ENCODE measurements around the gene BMAL1. TPM values are rescaled to one million over a fixed set of nuclear protein-coding genes. Genes with fewer than 3 reads are reported as not detected.

BMAL1 gene
- total RNA-seq, 1 experiment from 2014 or later, result 8.3 TPM

GRCh38 chr11:13314676-13315394, 37.2 kb downstream of the BMAL1 start:
- ATAC-seq (no peak), DNase-seq (ENCODE audit: low spot score) (no peak)
- Mint-ChIP-seq H3K27ac (no peak overlapping the region), H3K4me3 (no peak overlapping the region), H3K9me3 (no peaks in the 10 kb centered on the region), H3K4me1 (peaks cover 27% of the 10 kb centered on the region), H3K27me3 (ENCODE audit: low read depth) (no peaks in the 10 kb centered on the region), H3K36me3 (no peaks in the 10 kb centered on the region)
- ChIA-PET CTCF (interaction anchor here (0.7 to 2.9 kb wide), 5 partner anchors 13 to 105 kb away, joined by 3 to 13 read pairs (median 4); no protein-coding TSS in a partner anchor), POLR2A (interaction anchor here (0.5 kb wide), 1 partner anchor 1259 kb away, joined by 3 read pairs; no protein-coding TSS in a partner anchor)
- TF ChIP-seq NFYB (CRISPR knock-in tag; conservative IDR thresholded peaks at IDR 0.05; ENCODE audit: low read depth) (no peak), MXD4 (CRISPR knock-in tag; IDR thresholded peaks at IDR 0.05; ENCODE audit: borderline replicate concordance) (no peak), CTCF (IDR thresholded peaks at IDR 0.05) (no peak), MLX (CRISPR knock-in tag; IDR thresholded peaks at IDR 0.05) (no peak), ZBTB21 (CRISPR knock-in tag; IDR thresholded peaks at IDR 0.05; ENCODE audit: borderline replicate concordance) (no peak), E2F4 (CRISPR knock-in tag; IDR thresholded peaks at IDR 0.05; ENCODE audit: borderline replicate concordance, low read depth) (no peak), ZNF512 (CRISPR knock-in tag; IDR thresholded peaks at IDR 0.05; ENCODE audit: borderline replicate concordance) (no peak), PREB (CRISPR knock-in tag; IDR thresholded peaks at IDR 0.05; ENCODE audit: borderline replicate concordance) (no peak), ZNF396 (CRISPR knock-in tag; IDR thresholded peaks at IDR 0.05; ENCODE audit: borderline replicate concordance) (no peak), ZNF423 (CRISPR knock-in tag; IDR thresholded peaks at IDR 0.05) (no peak; the same call in 1 of the 2 replicates), USF2 (CRISPR knock-in tag; IDR thresholded peaks at IDR 0.05) (no peak), ELF4 (CRISPR knock-in tag; IDR thresholded peaks at IDR 0.05; ENCODE audit: low read depth) (no peak), ZNF317 (CRISPR knock-in tag; IDR thresholded peaks at IDR 0.05; ENCODE audit: borderline replicate concordance, low read depth) (no peak), TEAD1 (CRISPR knock-in tag; IDR thresholded peaks at IDR 0.05) (no peak), TCF7 (CRISPR knock-in tag; IDR thresholded peaks at IDR 0.05; ENCODE audit: low read depth) (no peak), STAT6 (CRISPR knock-in tag; conservative IDR thresholded peaks at IDR 0.05; ENCODE audit: low read depth) (no peak), ZNF219 (CRISPR knock-in tag; IDR thresholded peaks at IDR 0.05; ENCODE audit: borderline replicate concordance) (no peak), TP53 (CRISPR knock-in tag; IDR thresholded peaks at IDR 0.05) (no peak), NFE2L1 (CRISPR knock-in tag; IDR thresholded peaks at IDR 0.05) (no peak)

Data from WTC11 (cell line).